A673 (cell line): ENCODE results near the gene RXFP4. TPM values are rescaled to one million over a fixed set of nuclear protein-coding genes. Genes with fewer than 3 reads are reported as not detected.
A peak's percentile ranks its signal among the peaks of the same experiment; 100 is the strongest.

Experiments used
- BruUV-seq: library from RNA; stranded (reverse); fragments of 400-500 nt; replicated peaks from 2 replicates; lab custom pipeline; 2021; lab: Mats Ljungman, UMichigan
- CTCF ChIA-PET: fragments of 300-600 bp; sonication (Branson Sonifier 250); formaldehyde crosslinking; loops from one replicate; lab custom pipeline; 2022; ENCODE audit warnings: antibody characterized with exemption; lab: Charles Lee
- POLR2A ChIA-PET: fragments of 300-600 bp; sonication (Branson Sonifier 250); formaldehyde crosslinking; loops from one replicate; lab custom pipeline; 2022; ENCODE audit warnings: antibody characterized with exemption; ENCODE audit not compliant: low non-redundant PET; lab: Charles Lee
- DNase-seq: peaks from one replicate; pipeline ENCODE4 v3.0.0-alpha.2; 2015; ENCODE audit warnings: low spot score
- H3K27ac ChIP-seq: fragments of 200-600 bp; sonication (generic); 2 replicates; pipeline ENCODE4 v1.5.1; 2016; ENCODE audit warnings: mixed run types, low read depth, mild to moderate bottlenecking, mixed read lengths, antibody characterized with exemption, low read length; ENCODE audit not compliant: poor library complexity, severe bottlenecking
- H3K27me3 ChIP-seq: fragments of 200-600 bp; sonication (generic); replicated peaks from 2 replicates; pipeline ENCODE4 v1.6.1; 2017; ENCODE audit warnings: mixed run types, low read depth, mild to moderate bottlenecking, mixed read lengths, antibody characterized with exemption, low read length; ENCODE audit not compliant: insufficient read depth, poor library complexity
- H3K36me3 ChIP-seq: fragments of 200-600 bp; sonication (generic); 2 replicates; pipeline ENCODE4 v1.6.1; 2016; ENCODE audit warnings: mixed run types, mild to moderate bottlenecking, mixed read lengths, antibody characterized with exemption, low read length; ENCODE audit not compliant: insufficient read depth, poor library complexity, severe bottlenecking
- H3K4me1 ChIP-seq: fragments of 200-600 bp; sonication (generic); 2 replicates; pipeline ENCODE4 v1.6.1; 2017; ENCODE audit warnings: mixed run types, mild to moderate bottlenecking, mixed read lengths, antibody characterized with exemption, low read length; ENCODE audit not compliant: insufficient read depth, poor library complexity, severe bottlenecking
- H3K4me3 ChIP-seq: fragments of 200-600 bp; sonication (generic); 2 replicates; pipeline ENCODE4 v1.5.1; 2016; ENCODE audit warnings: low read depth, mixed run types, mild to moderate bottlenecking, mixed read lengths, low read length; ENCODE audit not compliant: poor library complexity, severe bottlenecking
- H3K9me3 ChIP-seq: fragments of 200-600 bp; sonication (generic); 2 replicates; pipeline ENCODE4 v1.6.1; 2016; ENCODE audit warnings: mixed run types, low read depth, mild to moderate bottlenecking, mixed read lengths, antibody characterized with exemption, low read length; ENCODE audit not compliant: poor library complexity, severe bottlenecking
- EZH2 ChIP-seq: fragments of 200-600 bp; sonication (generic); IDR thresholded peaks from 2 replicates; pipeline ENCODE4 v1.6.1; 2017; ENCODE audit warnings: borderline replicate concordance, low read depth, mild to moderate bottlenecking, mixed read lengths, antibody characterized with exemption, low read length; ENCODE audit not compliant: poor library complexity, severe bottlenecking
- intact Hi-C: fragments of 100-400 bp; cut with micrococcal nuclease; formaldehyde crosslinking; loops from one replicate; pipeline ENCODE4 v1.10.0; 2022; ENCODE audit not compliant: unreplicated experiment
- total RNA-seq: library from RNA; stranded (reverse); gene quantifications from 2 replicates; pipeline ENCODE4 v1.2.3, GENCODE V29; 2021
- TF ChIP-seq, protein P1 (sequence below): fragments of 300-800, 200-600 bp; sonication (generic); conservative IDR thresholded peaks from 2 replicates; pipeline ENCODE4 v1.5.1; 2017; ENCODE audit warnings: low read depth, mild to moderate bottlenecking, antibody characterized with exemption, low read length, moderate library complexity, mixed read lengths

Gene RXFP4
- total RNA-seq, 1 experiment from 2014 or later: not detected

DNA sequence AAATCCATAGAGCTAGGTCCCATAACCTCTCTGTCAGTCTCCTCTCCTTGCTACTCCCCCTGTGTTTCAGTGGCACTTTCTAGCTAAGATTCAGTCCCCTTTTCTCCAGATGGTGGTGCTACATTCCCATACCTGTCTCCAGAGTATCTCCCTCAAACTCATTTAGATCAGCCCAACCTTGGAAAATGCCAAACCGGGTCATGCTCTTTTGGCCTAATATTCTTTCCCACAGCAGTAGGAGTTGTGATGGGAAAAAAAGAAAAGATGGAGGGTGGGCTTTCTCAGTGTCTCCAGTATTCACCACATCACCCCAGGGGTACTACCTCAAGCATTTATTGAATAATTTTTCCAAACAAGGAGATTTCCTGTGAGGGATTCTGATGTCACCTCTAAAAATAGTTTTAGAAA lies 3.2 kb upstream of the RXFP4 start:
- TF ChIP-seq EZH2: no peak
- TF ChIP-seq, protein P1, sequence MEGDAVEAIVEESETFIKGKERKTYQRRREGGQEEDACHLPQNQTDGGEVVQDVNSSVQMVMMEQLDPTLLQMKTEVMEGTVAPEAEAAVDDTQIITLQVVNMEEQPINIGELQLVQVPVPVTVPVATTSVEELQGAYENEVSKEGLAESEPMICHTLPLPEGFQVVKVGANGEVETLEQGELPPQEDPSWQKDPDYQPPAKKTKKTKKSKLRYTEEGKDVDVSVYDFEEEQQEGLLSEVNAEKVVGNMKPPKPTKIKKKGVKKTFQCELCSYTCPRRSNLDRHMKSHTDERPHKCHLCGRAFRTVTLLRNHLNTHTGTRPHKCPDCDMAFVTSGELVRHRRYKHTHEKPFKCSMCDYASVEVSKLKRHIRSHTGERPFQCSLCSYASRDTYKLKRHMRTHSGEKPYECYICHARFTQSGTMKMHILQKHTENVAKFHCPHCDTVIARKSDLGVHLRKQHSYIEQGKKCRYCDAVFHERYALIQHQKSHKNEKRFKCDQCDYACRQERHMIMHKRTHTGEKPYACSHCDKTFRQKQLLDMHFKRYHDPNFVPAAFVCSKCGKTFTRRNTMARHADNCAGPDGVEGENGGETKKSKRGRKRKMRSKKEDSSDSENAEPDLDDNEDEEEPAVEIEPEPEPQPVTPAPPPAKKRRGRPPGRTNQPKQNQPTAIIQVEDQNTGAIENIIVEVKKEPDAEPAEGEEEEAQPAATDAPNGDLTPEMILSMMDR: peak; percentile 86
- CTCF ChIA-PET: interaction anchor here (0.5 to 3.2 kb wide), 6 partner anchors 40 to 128 kb away, joined by 3 to 17 read pairs (median 6); partner anchors contain the start of gene ARHGEF2
- H3K27ac ChIP-seq: peak overlapping the region; percentile 6
- H3K4me3 ChIP-seq: no peak overlapping the region
- POLR2A ChIA-PET: interaction anchor here (0.5 kb wide), 1 partner anchor 1068 kb away, joined by 4 read pairs; no protein-coding TSS in a partner anchor
- H3K9me3 ChIP-seq: no peaks in the 10 kb centered on the region
- DNase-seq: peak; percentile 84
- no peaks in the 10 kb centered on the region for H3K27me3 ChIP-seq
- H3K36me3 ChIP-seq: peaks cover 4% of the 10 kb centered on the region
- peaks cover 23% of the 10 kb centered on the region for H3K4me1 ChIP-seq
- intact Hi-C loops: loop anchor here (1.0 to 5.0 kb wide), 3 partner anchors 51 to 193 kb away; no protein-coding TSS in a partner anchor
- no TSS peak for BruUV-seq

DNA sequence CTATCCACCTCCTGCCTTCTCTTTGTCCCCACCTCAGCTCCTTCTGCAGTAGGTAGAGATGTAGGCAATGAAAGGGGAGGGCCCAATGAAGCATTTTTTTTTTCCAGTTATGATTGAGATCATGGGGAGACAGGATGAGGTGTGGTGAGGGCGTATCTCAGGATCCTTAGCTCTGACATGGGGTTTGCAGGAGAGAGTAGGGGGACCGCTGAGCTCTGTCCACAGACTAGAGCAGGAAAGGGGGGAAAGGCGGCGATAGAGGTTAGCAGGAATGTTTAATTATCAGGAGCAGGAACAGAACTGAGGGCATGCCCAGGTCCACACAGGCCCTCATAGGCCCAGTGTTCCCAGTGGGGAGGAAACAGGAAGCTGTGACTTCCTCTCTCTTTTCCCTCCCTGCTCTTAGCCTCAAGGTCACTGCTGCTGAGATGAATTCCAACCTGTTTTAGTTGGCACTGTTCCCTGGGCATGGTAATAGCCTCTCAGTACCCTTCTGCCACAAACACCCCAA lies 901 bp upstream of the RXFP4 start:
- TF ChIP-seq, protein P1: no peak
- no peak for TF ChIP-seq EZH2
- no peaks in the 10 kb centered on the region for H3K36me3 ChIP-seq
- H3K4me3 ChIP-seq: no peak overlapping the region
- H3K27me3 ChIP-seq: no peaks in the 10 kb centered on the region
- no TSS peak for BruUV-seq
- H3K27ac ChIP-seq: peak overlapping the region; percentile 71
- peaks cover 23% of the 10 kb centered on the region for H3K4me1 ChIP-seq
- DNase-seq: peak; percentile 67
- H3K9me3 ChIP-seq: no peaks in the 10 kb centered on the region
- ChIA-PET POLR2A (interaction anchor here (0.6 kb wide), 2 partner anchors 23 to 38 kb away, joined by 9 to 17 read pairs; no protein-coding TSS in a partner anchor), CTCF (no interaction called here)
- intact Hi-C loops: loop anchor here (5.0 kb wide), 1 partner anchor 37 kb away; the partner anchor contains the start of gene ARHGEF2

DNA sequence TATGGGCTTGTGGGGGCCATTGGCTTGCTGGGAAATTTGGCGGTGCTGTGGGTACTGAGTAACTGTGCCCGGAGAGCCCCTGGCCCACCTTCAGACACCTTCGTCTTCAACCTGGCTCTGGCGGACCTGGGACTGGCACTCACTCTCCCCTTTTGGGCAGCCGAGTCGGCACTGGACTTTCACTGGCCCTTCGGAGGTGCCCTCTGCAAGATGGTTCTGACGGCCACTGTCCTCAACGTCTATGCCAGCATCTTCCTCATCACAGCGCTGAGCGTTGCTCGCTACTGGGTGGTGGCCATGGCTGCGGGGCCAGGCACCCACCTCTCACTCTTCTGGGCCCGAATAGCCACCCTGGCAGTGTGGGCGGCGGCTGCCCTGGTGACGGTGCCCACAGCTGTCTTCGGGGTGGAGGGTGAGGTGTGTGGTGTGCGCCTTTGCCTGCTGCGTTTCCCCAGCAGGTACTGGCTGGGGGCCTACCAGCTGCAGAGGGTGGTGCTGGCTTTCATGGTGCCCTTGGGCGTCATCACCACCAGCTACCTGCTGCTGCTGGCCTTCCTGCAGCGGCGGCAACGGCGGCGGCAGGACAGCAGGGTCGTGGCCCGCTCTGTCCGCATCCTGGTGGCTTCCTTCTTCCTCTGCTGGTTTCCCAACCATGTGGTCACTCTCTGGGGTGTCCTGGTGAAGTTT lies 550 bp downstream of the RXFP4 start:
- no peak overlapping the region for H3K4me3 ChIP-seq
- POLR2A ChIA-PET: no interaction called here
- H3K4me1 ChIP-seq: peaks cover 23% of the 10 kb centered on the region
- H3K9me3 ChIP-seq: no peaks in the 10 kb centered on the region
- DNase-seq: no peak
- BruUV-seq: no TSS peak
- intact Hi-C loops: loop anchor here (5.0 kb wide), 1 partner anchor 35 kb away; the partner anchor contains the start of gene ARHGEF2
- TF ChIP-seq, protein P1: no peak
- TF ChIP-seq EZH2: no peak
- no peaks in the 10 kb centered on the region for H3K27me3 ChIP-seq
- CTCF ChIA-PET: no interaction called here
- H3K36me3 ChIP-seq: peaks cover 7% of the 10 kb centered on the region
- H3K27ac ChIP-seq: peak overlapping the region; percentile 71
